ENCODE measurements around the gene FMO3. TPM values are rescaled to one million over a fixed set of nuclear protein-coding genes. Genes with fewer than 3 reads are reported as not detected.

The FMO3 gene
- polyA plus RNA-seq, 1 donor (not counting 4 experiments of a cell fraction or from before 2014, with no cell fraction given) = not detected

DNA sequence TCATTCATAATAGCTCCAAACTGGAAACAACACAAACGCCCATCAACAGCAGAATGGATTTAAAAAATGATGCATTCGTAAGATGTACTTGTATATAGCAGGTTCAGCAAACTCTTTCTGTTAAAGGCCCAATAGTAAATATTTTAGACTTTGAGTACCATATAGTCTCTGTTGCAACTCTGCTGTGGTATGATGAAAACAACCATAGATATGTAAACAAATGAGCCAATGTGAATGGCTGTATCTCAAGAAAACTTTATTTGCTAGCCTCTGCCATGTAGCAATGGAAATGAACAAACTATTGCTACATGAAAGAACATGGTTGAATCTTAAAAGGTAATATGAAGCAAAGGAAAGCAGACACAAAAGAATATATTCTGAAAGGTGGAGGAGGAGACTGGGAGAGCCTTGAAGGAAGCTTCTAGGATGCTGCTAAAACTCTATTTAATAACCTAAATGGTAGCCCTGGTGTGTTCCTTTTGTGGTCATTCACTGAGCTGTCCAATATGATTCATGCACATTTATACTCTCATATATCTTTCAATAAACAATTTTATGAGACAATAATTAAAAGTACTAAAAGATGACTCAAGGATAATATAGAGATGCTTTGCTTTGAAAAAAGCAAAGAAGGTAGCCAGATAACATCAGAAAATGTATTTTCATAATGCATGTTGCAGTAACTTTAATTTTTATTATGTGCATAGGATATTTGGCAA is 29.1 kb upstream of the FMO3 start:
- Histone ChIP-seq H3K27ac (ENCODE audit: control insufficient read depth, insufficient read depth, low read length) (no peak overlapping the region), H3K79me2 (ENCODE audit: control insufficient read depth, insufficient read depth, low read length) (no peaks in the 10 kb centered on the region), H3K27me3 (ENCODE audit: control insufficient read depth, extremely low read depth, insufficient read depth, low read length) (no peaks in the 10 kb centered on the region), H3K4me2 (ENCODE audit: control insufficient read depth, extremely low read depth, insufficient read depth, low read depth, low read length) (no peak overlapping the region), H3K9ac (ENCODE audit: control insufficient read depth, extremely low read depth, insufficient read depth, low read length) (no peak overlapping the region), H3K9me3 (ENCODE audit: control insufficient read depth, low read depth, low read length) (no peaks in the 10 kb centered on the region), H4K20me1 (ENCODE audit: control insufficient read depth, extremely low read depth, insufficient read depth, low read length) (no peaks in the 10 kb centered on the region), H3K36me3 (ENCODE audit: control insufficient read depth in 2 of 2, extremely low read depth in 1 of 2, insufficient read depth in 2 of 2, low read length in 2 of 2) (no peaks in the 10 kb centered on the region), H3K4me3 (ENCODE audit: control insufficient read depth in 2 of 3, extremely low read depth in 1 of 3, insufficient read depth in 2 of 3, low read depth in 1 of 3, low read length in 3 of 3) (no peak overlapping the region), H3K9me1 (ENCODE audit: control insufficient read depth, extremely low read depth, insufficient read depth, low read length) (no peaks in the 10 kb centered on the region), H3K4me1 (ENCODE audit: control insufficient read depth, extremely low read depth, insufficient read depth, low read length) (no peaks in the 10 kb centered on the region), H2AFZ (ENCODE audit: control insufficient read depth, low read length) (no peak overlapping the region)
- TF ChIP-seq, protein P1, sequence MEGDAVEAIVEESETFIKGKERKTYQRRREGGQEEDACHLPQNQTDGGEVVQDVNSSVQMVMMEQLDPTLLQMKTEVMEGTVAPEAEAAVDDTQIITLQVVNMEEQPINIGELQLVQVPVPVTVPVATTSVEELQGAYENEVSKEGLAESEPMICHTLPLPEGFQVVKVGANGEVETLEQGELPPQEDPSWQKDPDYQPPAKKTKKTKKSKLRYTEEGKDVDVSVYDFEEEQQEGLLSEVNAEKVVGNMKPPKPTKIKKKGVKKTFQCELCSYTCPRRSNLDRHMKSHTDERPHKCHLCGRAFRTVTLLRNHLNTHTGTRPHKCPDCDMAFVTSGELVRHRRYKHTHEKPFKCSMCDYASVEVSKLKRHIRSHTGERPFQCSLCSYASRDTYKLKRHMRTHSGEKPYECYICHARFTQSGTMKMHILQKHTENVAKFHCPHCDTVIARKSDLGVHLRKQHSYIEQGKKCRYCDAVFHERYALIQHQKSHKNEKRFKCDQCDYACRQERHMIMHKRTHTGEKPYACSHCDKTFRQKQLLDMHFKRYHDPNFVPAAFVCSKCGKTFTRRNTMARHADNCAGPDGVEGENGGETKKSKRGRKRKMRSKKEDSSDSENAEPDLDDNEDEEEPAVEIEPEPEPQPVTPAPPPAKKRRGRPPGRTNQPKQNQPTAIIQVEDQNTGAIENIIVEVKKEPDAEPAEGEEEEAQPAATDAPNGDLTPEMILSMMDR (optimal IDR thresholded peaks at IDR 0.05 in 1 of 3, IDR thresholded peaks at IDR 0.05 in 1 of 3, conservative IDR thresholded peaks at IDR 0.05 in 1 of 3; ENCODE audit: extremely low read depth in 1 of 3, insufficient read depth in 2 of 3, low read length in 3 of 3) = no peak
- TF ChIP-seq EZH2 (IDR thresholded peaks at IDR 0.05; ENCODE audit: low read length) = no peak
- dilution Hi-C loops (cut with MboI; ENCODE audit: extremely low pct_ligation_motif_present, low sequenced_read_pairs) = no loop called here
- no peak for FAIRE-seq
- DNase-seq (ENCODE audit: low read depth, low spot score) = no peak

DNA sequence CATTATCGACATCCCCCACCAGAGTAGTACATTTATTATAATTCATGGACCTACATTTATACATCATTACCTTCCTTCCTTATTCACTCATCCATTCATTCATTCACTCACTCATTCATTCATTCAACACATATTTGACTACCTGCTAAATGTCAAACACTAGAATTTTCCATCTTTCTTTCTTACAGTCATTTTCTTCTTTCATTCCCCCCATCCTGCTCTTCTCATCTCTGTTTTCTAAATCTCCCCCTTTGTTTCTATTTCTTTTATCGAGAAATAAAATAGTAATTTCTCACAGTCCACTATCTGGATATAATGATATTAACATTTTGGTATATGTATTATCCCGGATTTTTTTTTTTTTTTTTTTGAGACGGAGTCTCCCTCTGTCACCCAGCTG is 27.8 kb upstream of the FMO3 start:
- Histone ChIP-seq H4K20me1 (ENCODE audit: control insufficient read depth, extremely low read depth, insufficient read depth, low read length) (no peaks in the 10 kb centered on the region), H3K9me3 (ENCODE audit: control insufficient read depth, low read depth, low read length) (no peaks in the 10 kb centered on the region), H3K4me3 (ENCODE audit: control insufficient read depth in 2 of 3, extremely low read depth in 1 of 3, insufficient read depth in 2 of 3, low read depth in 1 of 3, low read length in 3 of 3) (no peak overlapping the region), H2AFZ (ENCODE audit: control insufficient read depth, low read length) (no peak overlapping the region), H3K79me2 (ENCODE audit: control insufficient read depth, insufficient read depth, low read length) (no peaks in the 10 kb centered on the region), H3K9me1 (ENCODE audit: control insufficient read depth, extremely low read depth, insufficient read depth, low read length) (no peaks in the 10 kb centered on the region), H3K4me2 (ENCODE audit: control insufficient read depth, extremely low read depth, insufficient read depth, low read depth, low read length) (no peak overlapping the region), H3K4me1 (ENCODE audit: control insufficient read depth, extremely low read depth, insufficient read depth, low read length) (no peaks in the 10 kb centered on the region), H3K27me3 (ENCODE audit: control insufficient read depth, extremely low read depth, insufficient read depth, low read length) (no peaks in the 10 kb centered on the region), H3K27ac (ENCODE audit: control insufficient read depth, insufficient read depth, low read length) (no peak overlapping the region), H3K36me3 (ENCODE audit: control insufficient read depth in 2 of 2, extremely low read depth in 1 of 2, insufficient read depth in 2 of 2, low read length in 2 of 2) (no peaks in the 10 kb centered on the region), H3K9ac (ENCODE audit: control insufficient read depth, extremely low read depth, insufficient read depth, low read length) (no peak overlapping the region)
- TF ChIP-seq, protein P1 (optimal IDR thresholded peaks at IDR 0.05 in 1 of 3, IDR thresholded peaks at IDR 0.05 in 1 of 3, conservative IDR thresholded peaks at IDR 0.05 in 1 of 3; ENCODE audit: extremely low read depth in 1 of 3, insufficient read depth in 2 of 3, low read length in 3 of 3) = no peak
- dilution Hi-C loops (cut with MboI; ENCODE audit: extremely low pct_ligation_motif_present, low sequenced_read_pairs) = no loop called here
- DNase-seq (ENCODE audit: low read depth, low spot score) (no peak), FAIRE-seq (no peak)

Measured in keratinocyte (primary cell).